ENCODE measurements around the gene PARP9.

DNA sequence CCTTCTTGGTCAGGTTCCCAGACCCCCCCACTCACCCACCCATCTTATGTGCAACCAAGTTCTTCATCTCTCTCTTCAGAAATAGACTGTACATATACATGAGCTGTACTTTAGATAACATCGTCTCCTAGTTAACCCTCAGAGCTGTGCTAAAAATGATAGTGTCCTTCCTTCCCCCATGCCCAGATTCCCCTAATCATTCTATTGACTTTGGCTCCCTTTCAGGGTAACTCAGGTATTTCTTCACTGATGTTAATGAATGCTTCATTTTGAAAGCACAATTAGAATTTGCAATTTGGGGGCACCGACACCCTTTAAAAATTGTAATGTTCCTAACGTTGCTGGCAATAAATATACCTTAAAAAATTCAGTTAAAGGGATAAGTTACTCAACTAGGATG, 10.9 kb downstream of the PARP9 start:
- TF ChIP-seq, protein P1, sequence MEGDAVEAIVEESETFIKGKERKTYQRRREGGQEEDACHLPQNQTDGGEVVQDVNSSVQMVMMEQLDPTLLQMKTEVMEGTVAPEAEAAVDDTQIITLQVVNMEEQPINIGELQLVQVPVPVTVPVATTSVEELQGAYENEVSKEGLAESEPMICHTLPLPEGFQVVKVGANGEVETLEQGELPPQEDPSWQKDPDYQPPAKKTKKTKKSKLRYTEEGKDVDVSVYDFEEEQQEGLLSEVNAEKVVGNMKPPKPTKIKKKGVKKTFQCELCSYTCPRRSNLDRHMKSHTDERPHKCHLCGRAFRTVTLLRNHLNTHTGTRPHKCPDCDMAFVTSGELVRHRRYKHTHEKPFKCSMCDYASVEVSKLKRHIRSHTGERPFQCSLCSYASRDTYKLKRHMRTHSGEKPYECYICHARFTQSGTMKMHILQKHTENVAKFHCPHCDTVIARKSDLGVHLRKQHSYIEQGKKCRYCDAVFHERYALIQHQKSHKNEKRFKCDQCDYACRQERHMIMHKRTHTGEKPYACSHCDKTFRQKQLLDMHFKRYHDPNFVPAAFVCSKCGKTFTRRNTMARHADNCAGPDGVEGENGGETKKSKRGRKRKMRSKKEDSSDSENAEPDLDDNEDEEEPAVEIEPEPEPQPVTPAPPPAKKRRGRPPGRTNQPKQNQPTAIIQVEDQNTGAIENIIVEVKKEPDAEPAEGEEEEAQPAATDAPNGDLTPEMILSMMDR (IDR thresholded peaks at IDR 0.05) = no peak
- no peak for TF ChIP-seq POLR2A (IDR thresholded peaks at IDR 0.05)
